ENCODE results near the gene MYH10.

Gene MYH10

GRCh38 chr17:8628172-8628571 lies 2.4 kb downstream of the MYH10 start:
- no peak for TF ChIP-seq CTCF (IDR thresholded peaks at IDR 0.05; ENCODE audit: low read depth, low read length)
- in situ Hi-C loops (cut with HindIII; ENCODE audit: low sequenced_read_pairs): no loop called here
- no peak overlapping the region for H3K4me3 ChIP-seq (ENCODE audit: low read depth, low read length)
- DNase-seq (ENCODE audit: low read depth, low spot score): no peak

DNA sequence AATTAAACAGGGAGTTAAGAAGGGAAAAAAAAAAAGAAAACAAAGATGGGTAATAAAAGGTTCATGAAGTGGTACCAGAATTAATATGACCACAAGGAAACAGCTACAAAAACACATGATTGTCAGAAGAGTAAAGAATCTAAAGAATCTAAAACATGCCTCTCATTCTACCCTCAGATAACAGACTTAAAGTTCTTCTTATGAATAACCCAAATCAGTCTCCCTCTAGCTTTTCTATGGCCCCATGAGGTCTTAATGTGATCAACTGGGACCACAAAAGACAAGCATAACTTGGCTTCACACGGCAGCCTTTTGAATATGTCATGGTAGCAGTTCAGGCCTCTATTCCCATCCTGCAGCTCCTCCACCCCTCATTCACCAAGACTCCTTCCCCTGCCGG lies 6.9 kb downstream of the MYH10 start:
- TF ChIP-seq CTCF (IDR thresholded peaks at IDR 0.05; ENCODE audit: low read depth, low read length): no peak
- H3K4me3 ChIP-seq (ENCODE audit: low read depth, low read length): no peak overlapping the region
- DNase-seq (ENCODE audit: low read depth, low spot score): peak; percentile 31
- in situ Hi-C loops (cut with HindIII; ENCODE audit: low sequenced_read_pairs): no loop called here

- TF ChIP-seq CTCF (IDR thresholded peaks at IDR 0.05; ENCODE audit: low read depth, low read length): no peak
- H3K4me3 ChIP-seq (ENCODE audit: low read depth, low read length): no peak overlapping the region
- no peak for DNase-seq (ENCODE audit: low read depth, low spot score)
- in situ Hi-C loops (cut with HindIII; ENCODE audit: low sequenced_read_pairs): no loop called here
Observed at GRCh38 chr17:8622191-8622590, 8.3 kb downstream of the MYH10 start.

GRCh38 chr17:8621585-8621984 lies 8.9 kb downstream of the MYH10 start:
- no peak overlapping the region for H3K4me3 ChIP-seq (ENCODE audit: low read depth, low read length)
- TF ChIP-seq CTCF (IDR thresholded peaks at IDR 0.05; ENCODE audit: low read depth, low read length): no peak
- peak; percentile 56 for DNase-seq (ENCODE audit: low read depth, low spot score)
- in situ Hi-C loops (cut with HindIII; ENCODE audit: low sequenced_read_pairs): no loop called here

DNA sequence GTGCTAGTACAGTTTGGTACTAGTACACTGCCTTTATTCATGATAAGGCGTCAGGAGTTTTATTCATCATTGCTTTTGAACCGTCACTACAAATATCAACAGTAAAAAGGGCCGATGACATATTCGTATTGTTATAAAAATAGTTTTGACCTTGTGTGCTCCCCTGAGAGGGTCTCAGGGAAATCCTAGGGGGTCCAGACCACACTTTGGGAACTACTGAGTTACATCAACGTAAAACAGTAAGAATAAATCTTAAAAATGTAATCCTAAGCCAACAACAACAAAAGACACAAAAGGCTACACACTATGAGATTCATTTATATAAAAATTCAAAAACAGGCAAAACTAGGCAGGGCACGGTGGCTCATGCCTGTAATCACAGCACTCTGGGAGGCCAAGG lies 11.2 kb downstream of the MYH10 start:
- TF ChIP-seq CTCF (IDR thresholded peaks at IDR 0.05; ENCODE audit: low read depth, low read length): no peak
- in situ Hi-C loops (cut with HindIII; ENCODE audit: low sequenced_read_pairs): no loop called here
- peak; percentile 63 for DNase-seq (ENCODE audit: low read depth, low spot score)
- no peak overlapping the region for H3K4me3 ChIP-seq (ENCODE audit: low read depth, low read length)

GRCh38 chr17:8618825-8619224 lies 11.7 kb downstream of the MYH10 start:
- no peak overlapping the region for H3K4me3 ChIP-seq (ENCODE audit: low read depth, low read length)
- DNase-seq (ENCODE audit: low read depth, low spot score): no peak
- in situ Hi-C loops (cut with HindIII; ENCODE audit: low sequenced_read_pairs): no loop called here
- no peak for TF ChIP-seq CTCF (IDR thresholded peaks at IDR 0.05; ENCODE audit: low read depth, low read length)

GRCh38 chr17:8614988-8615387 lies 15.5 kb downstream of the MYH10 start:
- H3K4me3 ChIP-seq (ENCODE audit: low read depth, low read length): no peak overlapping the region
- no peak for DNase-seq (ENCODE audit: low read depth, low spot score)
- no peak for TF ChIP-seq CTCF (IDR thresholded peaks at IDR 0.05; ENCODE audit: low read depth, low read length)
- in situ Hi-C loops (cut with HindIII; ENCODE audit: low sequenced_read_pairs): no loop called here

Measured in astrocyte of the spinal cord (primary cell).